Left lung (tissue), 10 donors: ENCODE measurements around the gene DIP2B. TPM values are rescaled to one million over a fixed set of nuclear protein-coding genes. Genes with fewer than 3 reads are reported as not detected.

ENCODE experiments used
- ATAC-seq: fragments of 200-7000 bp; cut with Tn5 transposase; one replicate; pipeline ENCODE4 v1.9.1; 2020; ENCODE audit warnings: moderate library complexity
- DNase-seq, 4 donors: peaks; one replicate each; pipeline ENCODE4 v3.0.0-alpha.2; 2013 to 2020
- H3K27ac ChIP-seq, 2 donors: fragments of 200-600 bp; sonication (generic) in 1 of 2; one replicate each; pipeline versions ENCODE4 v1.5.0 to v1.8.0; 2020 to 2021
- H3K27me3 ChIP-seq, 2 donors: fragments of 200-600 bp; sonication (generic) in 1 of 2; one replicate each; pipeline versions ENCODE4 v1.5.0 to v1.8.0; 2020 to 2021
- H3K36me3 ChIP-seq, 2 donors: fragments of 200-600 bp; sonication (generic) in 1 of 2; one replicate each; pipeline versions ENCODE4 v1.5.0 to v1.8.0; 2020 to 2021
- H3K4me1 ChIP-seq, 2 donors: fragments of 200-600 bp; one replicate each; pipeline ENCODE4 v1.8.0; 2021
- H3K4me3 ChIP-seq, 2 donors: fragments of 200-600 bp; sonication (generic) in 1 of 2; one replicate each; pipeline versions ENCODE4 v1.5.0 to v1.8.0; 2020 to 2021; ENCODE audit warnings: mild to moderate bottlenecking in 1 of 2
- H3K9me3 ChIP-seq, 2 donors: fragments of 200-600 bp; sonication (generic) in 1 of 2; one replicate each; pipeline versions ENCODE4 v1.5.0 to v1.8.0; 2020 to 2021
- CTCF ChIP-seq, 2 donors: fragments of 200-600 bp; sonication (generic) in 1 of 2; IDR thresholded peaks; one replicate each; pipeline versions ENCODE4 v1.5.0 to v1.8.0; 2021; ENCODE audit warnings: antibody characterized with exemption in 2 of 2
- intact Hi-C, 2 donors: fragments of 100-400 bp; cut with DNase I; formaldehyde crosslinking; loops; one replicate each; pipeline versions ENCODE4 v1.11.2 to v1.14.2; 2022
- polyA plus RNA-seq, 6 donors: library from polyadenylated mRNA; unstranded; fragments of 120-200 nt; gene quantifications; one replicate each; pipeline ENCODE4 v1.2.1, GENCODE V29; 2013; ENCODE audit not compliant: insufficient read length in 6 of 6
- total RNA-seq, 2 donors: library from RNA; stranded (reverse); fragmentation: NEBNext Ultra II Directional; extraction: Animal tissue kit (Norgen Biotek cat#: 25700); gene quantifications; one replicate each; pipeline ENCODE4 v1.2.1, GENCODE V29; 2021
- donor health status: DM: no; HTN: yes; CAD: no.
- donor health status: DM: no; HTN: no; CAD: no.

Gene DIP2B
- total and polyA plus RNA-seq, 8 donors = 26.5 to 38.6 (median 33.8) TPM

- intact Hi-C loops = no loop called here
Measured at GRCh38 chr12:50611021-50611744, 106.4 kb downstream of the DIP2B start.

GRCh38 chr12:50612882-50613281 lies 108.1 kb downstream of the DIP2B start:
- Histone ChIP-seq H3K36me3 (no peaks in the 10 kb centered on the region), H3K27me3 (no peaks in the 10 kb centered on the region), H3K4me3 (no peak overlapping the region), H3K27ac (no peak overlapping the region), H3K9me3 (no peaks in the 10 kb centered on the region), H3K4me1 (peaks cover 10 to 13% of the 10 kb centered on the region in 2 donors)
- DNase-seq (no peak), ATAC-seq (no peak)
- intact Hi-C loops = no loop called here
- no peak for TF ChIP-seq CTCF (IDR thresholded peaks at IDR 0.05)

More at GRCh38 chr12:50611021-50611744, 106.4 kb downstream of the DIP2B start:
- DNase-seq (no peak), ATAC-seq (no peak)
- no peaks in the 10 kb centered on the region for H3K9me3 ChIP-seq
- no peaks in the 10 kb centered on the region for H3K27me3 ChIP-seq
- H3K4me1 ChIP-seq = peaks cover 10 to 13% of the 10 kb centered on the region in 2 donors
- no peak overlapping the region for H3K27ac ChIP-seq
- H3K36me3 ChIP-seq = no peaks in the 10 kb centered on the region
- no peak for TF ChIP-seq CTCF (IDR thresholded peaks at IDR 0.05)
- H3K4me3 ChIP-seq = no peak overlapping the region

- H3K36me3 ChIP-seq = no peaks in the 10 kb centered on the region
- no peaks in the 10 kb centered on the region for H3K27me3 ChIP-seq
- ATAC-seq (no peak), DNase-seq (no peak)
- no peaks in the 10 kb centered on the region for H3K9me3 ChIP-seq
- H3K27ac ChIP-seq = no peak overlapping the region
- peaks cover 10 to 13% of the 10 kb centered on the region in 2 donors for H3K4me1 ChIP-seq
- intact Hi-C loops = no loop called here
- H3K4me3 ChIP-seq = no peak overlapping the region
- TF ChIP-seq CTCF (IDR thresholded peaks at IDR 0.05) = no peak
Measured at GRCh38 chr12:50613463-50613862, 108.7 kb downstream of the DIP2B start.

- Histone ChIP-seq H3K27me3 (no peaks in the 10 kb centered on the region), H3K4me1 (peaks cover 10 to 13% of the 10 kb centered on the region in 2 donors), H3K36me3 (no peaks in the 10 kb centered on the region), H3K27ac (no peak overlapping the region), H3K4me3 (no peak overlapping the region), H3K9me3 (no peaks in the 10 kb centered on the region)
- ATAC-seq (no peak), DNase-seq (no peak)
- intact Hi-C loops = no loop called here
- no peak for TF ChIP-seq CTCF (IDR thresholded peaks at IDR 0.05)
Measured at GRCh38 chr12:50614167-50614759, 109.5 kb downstream of the DIP2B start.

GRCh38 chr12:50615145-50615906 lies 110.5 kb downstream of the DIP2B start:
- ATAC-seq = no peak
- Histone ChIP-seq H3K36me3 (no peaks in the 10 kb centered on the region), H3K27me3 (no peaks in the 10 kb centered on the region), H3K4me3 (no peak overlapping the region), H3K27ac (no peak overlapping the region), H3K4me1 (peaks cover 11 to 12% of the 10 kb centered on the region in 2 donors), H3K9me3 (no peaks in the 10 kb centered on the region)
- DNase-seq = no peak
- intact Hi-C loops = no loop called here
- no peak for TF ChIP-seq CTCF (IDR thresholded peaks at IDR 0.05)
